ENCODE results near the gene INAFM2.

GRCh38 chr15:40368719-40369473 is 45.4 kb downstream of the INAFM2 start:
- TF ChIP-seq CTCF (IDR thresholded peaks at IDR 0.05; ENCODE audit: low read length), result no peak
- no peak for TF ChIP-seq EZH2 (IDR thresholded peaks at IDR 0.05; ENCODE audit: borderline replicate concordance, low read length)

Measured in OCI-LY1 (cell line).